Measurements from ENCODE around the gene TCIRG1.

The TCIRG1 gene

DNA sequence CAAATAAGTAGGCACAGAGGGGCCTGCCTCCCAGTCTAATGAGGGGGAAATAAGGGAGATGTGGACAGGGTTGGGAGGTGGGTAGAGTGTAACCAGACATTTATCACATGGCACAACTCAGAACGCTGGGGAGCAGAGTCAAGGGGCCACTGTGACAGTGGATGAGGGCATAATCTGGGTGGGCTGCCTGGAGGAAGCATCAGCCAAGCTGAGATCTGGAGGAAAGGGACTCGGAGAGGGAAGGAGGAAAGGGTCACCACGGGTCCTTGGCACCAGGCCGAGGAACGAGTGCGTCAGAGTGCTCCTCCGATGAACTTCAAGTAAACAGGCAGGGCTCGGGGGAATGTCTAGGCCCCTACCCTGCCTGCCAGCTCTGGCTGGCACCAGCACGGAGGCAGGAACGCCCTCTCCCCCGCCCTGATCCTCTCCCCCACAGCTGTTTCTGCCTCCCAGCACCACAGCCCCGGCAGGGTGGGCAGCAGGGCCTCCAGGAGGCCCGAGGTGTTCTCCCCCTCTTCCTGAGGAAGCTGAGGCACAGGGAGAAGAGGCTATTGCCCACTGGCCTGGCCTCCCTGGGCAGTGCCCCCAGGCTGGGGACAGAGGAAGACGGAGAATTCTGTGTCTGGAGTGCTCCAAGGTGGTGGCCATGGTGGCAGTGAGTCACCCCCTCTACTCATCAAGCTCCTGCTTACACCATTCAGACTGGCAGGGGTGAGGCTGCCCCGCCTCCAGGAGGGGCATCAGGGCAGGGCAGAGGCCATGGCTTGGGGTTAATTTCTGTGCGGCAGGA, 24.5 kb upstream of the TCIRG1 start:
- no peak for TF ChIP-seq GATA2 (IDR thresholded peaks at IDR 0.05; ENCODE audit: low read depth, low read length)
- no peak for TF ChIP-seq GATA3 (IDR thresholded peaks at IDR 0.05; ENCODE audit: low read depth, low read length)

DNA sequence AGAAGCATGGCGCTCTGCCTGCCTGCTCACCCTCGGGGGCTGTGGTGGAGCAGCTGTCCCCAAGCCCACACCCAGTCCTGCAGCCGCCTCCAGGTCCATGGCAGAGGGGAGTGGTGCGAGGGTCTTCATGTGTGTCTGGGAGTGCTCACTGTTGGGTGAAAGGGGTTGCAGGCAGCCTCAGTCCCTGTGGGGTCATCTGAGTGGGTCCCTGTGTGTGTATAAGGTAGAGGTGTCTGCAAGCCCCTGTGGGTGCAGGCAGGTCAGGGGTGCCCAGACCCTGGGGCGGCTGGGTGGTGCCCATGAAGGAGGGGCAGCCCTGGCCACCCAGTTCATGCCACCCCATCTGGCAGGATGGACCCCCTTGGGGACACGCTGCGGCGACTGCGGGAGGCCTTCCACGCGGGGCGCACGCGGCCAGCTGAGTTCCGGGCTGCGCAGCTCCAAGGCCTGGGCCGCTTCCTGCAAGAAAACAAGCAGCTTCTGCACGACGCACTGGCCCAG, 23.8 kb upstream of the TCIRG1 start:
- TF ChIP-seq GATA2 (IDR thresholded peaks at IDR 0.05; ENCODE audit: low read depth, low read length) (no peak), GATA3 (IDR thresholded peaks at IDR 0.05; ENCODE audit: low read depth, low read length) (no peak)

DNA sequence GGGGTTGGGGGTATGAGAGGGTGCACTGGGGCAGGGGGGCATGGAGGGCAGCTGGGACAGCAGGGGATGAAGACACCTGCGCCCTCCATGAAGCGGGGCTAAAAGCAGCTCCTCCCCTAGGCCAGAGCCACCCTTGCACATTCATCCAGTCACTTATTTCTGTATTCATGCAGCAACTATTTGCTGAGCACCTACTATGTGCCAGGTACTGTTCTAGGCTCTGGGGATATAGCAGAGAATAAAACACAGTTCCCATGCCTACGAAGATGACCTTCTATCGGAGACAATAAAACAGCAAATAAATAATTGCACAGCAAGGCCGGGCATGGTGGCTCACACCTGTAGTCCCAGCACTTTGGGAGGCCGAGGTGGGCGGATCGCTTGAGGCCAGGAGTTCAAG, 23.4 kb upstream of the TCIRG1 start:
- TF ChIP-seq GATA3 (IDR thresholded peaks at IDR 0.05; ENCODE audit: low read depth, low read length) (no peak), GATA2 (IDR thresholded peaks at IDR 0.05; ENCODE audit: low read depth, low read length) (no peak)

DNA sequence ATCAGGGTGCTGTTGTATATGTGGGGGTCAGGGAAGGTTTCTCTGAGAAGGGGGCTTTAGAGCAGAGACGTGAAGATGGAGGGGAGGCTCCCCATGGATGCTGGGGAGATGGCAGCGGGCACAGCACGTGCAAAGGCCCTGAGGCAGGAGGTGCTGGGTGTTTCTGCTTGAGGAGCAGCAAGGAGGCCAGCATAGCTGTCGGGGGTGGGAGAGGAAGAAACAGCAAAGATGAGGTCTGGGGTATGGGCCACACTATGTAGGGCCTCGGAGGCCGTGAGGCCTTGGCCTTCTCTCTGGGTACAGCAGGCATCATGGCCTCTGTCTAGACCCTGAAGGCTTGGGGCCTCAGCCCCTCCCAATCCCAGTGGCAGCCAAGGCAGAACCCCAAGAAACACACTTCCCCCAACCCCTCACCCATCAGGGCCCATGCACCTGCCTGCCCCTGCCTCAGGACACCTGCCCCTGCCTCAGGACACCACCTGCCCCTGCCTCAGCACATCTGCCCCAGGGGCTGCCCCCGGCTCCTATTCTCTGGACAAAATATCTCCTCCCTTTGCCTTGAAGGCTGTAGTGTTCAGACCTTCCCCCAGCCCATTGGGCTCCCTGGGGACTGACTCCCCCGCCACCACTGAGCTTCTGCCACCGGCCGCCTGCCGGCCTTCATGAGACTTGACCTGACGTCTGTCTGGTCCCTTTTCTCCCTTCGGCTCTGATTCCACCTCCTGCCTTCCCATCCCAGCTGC, 22.5 kb upstream of the TCIRG1 start:
- TF ChIP-seq GATA3 (IDR thresholded peaks at IDR 0.05; ENCODE audit: low read depth, low read length) (no peak), GATA2 (IDR thresholded peaks at IDR 0.05; ENCODE audit: low read depth, low read length) (no peak)

DNA sequence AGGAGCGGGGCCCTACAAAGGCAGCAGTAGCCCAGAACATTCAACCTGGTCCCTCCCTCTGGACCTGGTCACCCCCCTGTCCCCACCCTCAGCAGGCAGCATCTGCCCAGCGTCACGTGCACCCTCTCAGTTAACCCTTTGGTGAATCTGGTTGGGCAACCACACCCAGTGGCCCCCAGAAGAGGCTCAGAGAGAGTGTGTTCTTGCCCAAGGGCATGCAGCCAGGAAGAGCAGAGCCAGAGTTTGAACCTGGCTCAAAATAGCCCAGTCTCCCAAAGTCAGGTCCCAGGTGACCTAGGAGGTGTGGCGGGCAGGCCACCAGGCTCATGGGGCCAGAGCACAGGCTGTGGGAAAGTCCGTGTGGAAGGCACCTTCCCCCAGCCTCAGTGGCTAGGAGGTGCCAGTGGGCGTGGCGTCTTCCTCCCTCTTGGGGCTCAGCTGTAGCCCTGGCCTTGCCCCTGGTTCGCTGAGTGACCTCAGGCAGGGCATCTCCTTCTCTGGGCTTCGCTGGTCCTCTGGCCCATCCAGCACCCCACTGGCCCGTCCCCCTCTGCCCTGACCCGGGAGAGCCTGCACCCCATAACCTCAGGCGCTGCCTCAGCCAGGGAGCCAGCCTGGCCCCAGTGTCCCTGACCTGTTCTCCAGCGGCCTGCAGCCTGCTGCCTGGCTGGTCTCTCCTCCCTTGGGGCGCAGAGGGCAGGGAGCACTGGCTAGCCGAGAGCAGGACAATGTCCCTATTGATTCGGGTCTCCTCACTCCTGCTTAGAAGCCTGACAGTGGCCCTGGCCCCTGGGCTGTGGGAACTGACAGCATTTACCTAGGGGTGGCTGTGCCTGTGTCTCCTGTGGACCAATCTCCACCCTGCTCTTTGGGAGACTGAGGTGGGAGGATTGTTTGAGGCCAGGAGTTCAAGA, 21.7 kb upstream of the TCIRG1 start:
- no peak for TF ChIP-seq GATA2 (IDR thresholded peaks at IDR 0.05; ENCODE audit: low read depth, low read length)
- TF ChIP-seq GATA3 (IDR thresholded peaks at IDR 0.05; ENCODE audit: low read depth, low read length): no peak

DNA sequence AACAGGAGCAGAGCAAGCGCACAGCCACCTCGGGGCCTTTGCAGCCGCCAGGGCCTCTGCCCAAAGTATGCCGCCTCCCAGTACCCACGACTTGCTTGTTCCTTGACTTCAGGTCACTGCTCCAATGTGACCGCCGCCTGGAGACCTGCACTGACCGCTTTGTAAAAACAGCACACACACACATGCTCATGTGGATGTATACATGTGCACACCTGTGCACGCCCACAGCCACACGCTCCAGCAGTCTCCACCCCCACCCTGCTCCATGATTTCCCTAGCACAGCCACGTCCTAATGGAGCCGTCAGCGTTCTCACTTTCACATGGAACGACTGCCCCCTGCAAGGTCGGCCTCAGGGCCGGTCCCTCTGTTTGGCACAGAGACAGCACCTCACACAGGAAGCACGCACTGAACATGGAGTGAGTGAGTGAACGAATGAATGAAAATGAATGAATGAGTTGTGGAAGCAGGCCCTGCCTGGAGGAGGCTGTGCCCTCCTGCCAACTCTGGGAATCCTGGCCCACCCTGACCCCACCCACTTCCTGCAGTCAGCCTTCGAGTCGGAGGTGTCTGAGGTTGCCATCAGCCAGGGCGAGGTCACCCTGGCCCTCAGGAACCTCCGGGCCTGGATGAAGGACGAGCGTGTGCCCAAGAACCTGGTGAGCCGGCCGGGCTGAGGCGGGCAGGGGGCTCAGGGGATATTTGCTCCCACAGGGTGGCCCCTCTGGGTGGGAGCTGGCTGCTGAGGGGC, 20.7 kb upstream of the TCIRG1 start:
- TF ChIP-seq GATA2 (IDR thresholded peaks at IDR 0.05; ENCODE audit: low read depth, low read length): no peak
- no peak for TF ChIP-seq GATA3 (IDR thresholded peaks at IDR 0.05; ENCODE audit: low read depth, low read length)

DNA sequence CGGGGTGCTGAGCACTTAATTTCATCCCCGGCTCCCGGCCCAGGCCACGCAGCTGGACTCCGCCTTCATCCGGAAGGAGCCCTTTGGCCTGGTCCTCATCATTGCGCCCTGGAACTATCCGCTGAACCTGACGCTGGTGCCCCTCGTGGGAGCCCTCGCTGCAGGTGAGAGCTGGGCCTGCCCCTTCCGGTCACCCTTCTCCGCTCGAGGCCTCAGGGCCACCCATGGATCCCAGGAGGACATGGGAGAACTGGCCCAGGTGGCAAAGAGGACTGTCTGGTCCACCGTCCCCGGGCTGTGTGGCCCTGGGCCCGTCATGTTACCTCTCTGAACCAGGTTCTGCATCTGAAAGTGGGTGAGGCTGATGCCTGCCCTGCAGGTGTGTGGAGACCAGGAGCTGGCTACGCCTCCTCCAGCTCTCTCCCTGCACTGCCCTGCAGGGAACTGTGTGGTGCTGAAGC, 20.1 kb upstream of the TCIRG1 start:
- TF ChIP-seq GATA3 (IDR thresholded peaks at IDR 0.05; ENCODE audit: low read depth, low read length) (no peak), GATA2 (IDR thresholded peaks at IDR 0.05; ENCODE audit: low read depth, low read length) (no peak)

DNA sequence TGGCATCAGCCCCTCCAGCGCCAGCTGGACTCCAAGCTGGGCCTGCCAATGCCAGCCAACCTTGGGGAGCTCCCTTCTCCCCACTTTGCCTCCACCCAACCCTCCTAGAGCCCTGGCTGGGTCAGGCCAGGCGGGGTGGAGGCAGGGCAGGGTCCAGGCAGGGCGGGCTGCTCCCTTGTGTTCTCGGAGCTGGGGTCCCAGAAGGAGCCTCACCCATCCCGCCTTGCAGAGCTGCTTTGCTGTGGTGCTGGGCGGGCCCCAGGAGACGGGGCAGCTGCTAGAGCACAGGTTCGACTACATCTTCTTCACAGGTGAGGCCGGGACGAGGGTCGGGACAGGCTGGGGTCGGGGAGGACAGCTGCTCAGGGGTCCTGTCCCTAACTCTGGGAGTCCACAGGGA, 19.3 kb upstream of the TCIRG1 start:
- TF ChIP-seq GATA2 (IDR thresholded peaks at IDR 0.05; ENCODE audit: low read depth, low read length) (no peak), GATA3 (IDR thresholded peaks at IDR 0.05; ENCODE audit: low read depth, low read length) (no peak)

DNA sequence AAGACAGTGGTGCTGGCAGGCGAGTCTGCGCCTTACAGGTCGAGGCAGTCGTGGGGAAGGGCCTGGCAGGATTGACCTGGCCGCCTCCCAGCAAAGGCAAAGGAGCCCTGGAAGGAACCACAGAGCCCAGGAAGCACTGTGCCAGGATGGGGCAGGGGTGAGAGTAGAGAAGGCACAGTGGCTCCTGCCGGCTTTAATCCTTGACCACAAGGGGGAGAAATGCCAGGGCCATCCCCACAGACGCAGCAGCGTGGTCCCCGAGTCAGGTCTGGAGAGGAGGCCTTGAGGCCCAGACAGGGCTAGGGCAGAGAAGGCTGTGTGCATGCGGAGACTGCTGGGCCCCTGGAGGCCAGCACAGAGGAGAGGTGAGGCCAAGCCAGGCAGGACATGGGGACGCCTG, 18.2 kb upstream of the TCIRG1 start:
- TF ChIP-seq GATA2 (IDR thresholded peaks at IDR 0.05; ENCODE audit: low read depth, low read length): no peak
- TF ChIP-seq GATA3 (IDR thresholded peaks at IDR 0.05; ENCODE audit: low read depth, low read length): no peak

DNA sequence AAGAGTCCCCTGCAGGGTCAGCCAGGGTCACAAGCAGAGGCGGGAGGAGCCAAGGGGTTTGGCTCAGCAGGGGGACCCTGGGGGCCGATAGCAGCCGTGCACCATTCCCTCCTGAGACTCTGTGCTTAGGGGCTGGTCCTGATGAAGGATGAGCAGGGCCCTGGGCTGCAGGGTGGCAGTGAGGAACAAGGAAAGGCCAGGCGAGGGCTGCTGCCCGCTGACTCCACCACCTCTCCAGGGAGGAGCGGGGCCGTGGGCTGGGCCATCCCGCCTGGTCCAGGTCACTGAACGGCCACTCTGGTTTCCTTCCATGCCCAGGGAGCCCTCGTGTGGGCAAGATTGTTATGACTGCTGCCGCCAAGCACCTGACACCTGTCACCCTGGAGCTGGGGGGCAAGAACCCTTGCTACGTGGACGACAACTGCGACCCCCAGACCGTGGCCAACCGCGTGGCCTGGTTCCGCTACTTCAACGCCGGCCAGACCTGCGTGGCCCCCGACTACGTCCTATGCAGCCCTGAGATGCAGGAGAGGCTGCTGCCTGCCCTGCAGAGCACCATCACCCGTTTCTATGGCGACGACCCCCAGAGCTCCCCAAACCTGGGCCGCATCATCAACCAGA, 17.5 kb upstream of the TCIRG1 start:
- TF ChIP-seq GATA3 (IDR thresholded peaks at IDR 0.05; ENCODE audit: low read depth, low read length) (no peak), GATA2 (IDR thresholded peaks at IDR 0.05; ENCODE audit: low read depth, low read length) (no peak)

DNA sequence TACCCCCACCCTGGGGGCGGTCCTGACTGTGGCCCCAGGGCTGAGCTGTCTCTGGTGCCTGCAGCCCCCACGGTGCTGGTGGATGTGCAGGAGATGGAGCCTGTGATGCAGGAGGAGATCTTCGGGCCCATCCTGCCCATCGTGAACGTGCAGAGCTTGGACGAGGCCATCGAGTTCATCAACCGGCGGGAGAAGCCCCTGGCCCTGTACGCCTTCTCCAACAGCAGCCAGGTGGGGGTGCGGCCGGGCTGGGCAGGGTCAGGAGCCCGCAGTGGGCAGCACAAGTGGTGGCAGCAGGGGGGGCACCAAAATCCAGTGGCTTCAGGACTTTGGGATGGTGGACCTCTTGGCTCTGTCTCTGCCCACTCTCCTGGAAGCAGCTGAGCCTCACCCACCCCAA, 16.3 kb upstream of the TCIRG1 start:
- no peak for TF ChIP-seq GATA3 (IDR thresholded peaks at IDR 0.05; ENCODE audit: low read depth, low read length)
- TF ChIP-seq GATA2 (IDR thresholded peaks at IDR 0.05; ENCODE audit: low read depth, low read length): no peak

DNA sequence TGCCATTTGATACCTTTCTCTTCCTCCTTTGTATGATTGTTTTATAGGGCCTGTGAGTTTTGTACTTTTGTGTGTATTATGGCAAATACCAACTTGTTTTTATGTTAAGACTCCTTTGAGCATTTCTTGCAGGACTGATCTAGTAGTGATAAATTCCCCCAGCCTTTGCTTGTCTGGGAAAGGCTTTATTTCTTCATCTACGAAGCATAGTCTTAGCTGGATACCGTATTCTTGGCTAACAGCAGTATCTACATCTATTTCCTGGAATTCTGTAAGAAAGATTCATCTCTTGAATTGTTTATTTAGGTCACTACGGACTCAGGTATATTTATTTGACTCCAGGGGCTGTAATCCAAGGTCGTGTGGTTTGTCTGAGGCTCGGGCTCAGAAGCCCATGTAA, 14.3 kb upstream of the TCIRG1 start:
- no peak for TF ChIP-seq GATA3 (IDR thresholded peaks at IDR 0.05; ENCODE audit: low read depth, low read length)
- no peak for TF ChIP-seq GATA2 (IDR thresholded peaks at IDR 0.05; ENCODE audit: low read depth, low read length)

DNA sequence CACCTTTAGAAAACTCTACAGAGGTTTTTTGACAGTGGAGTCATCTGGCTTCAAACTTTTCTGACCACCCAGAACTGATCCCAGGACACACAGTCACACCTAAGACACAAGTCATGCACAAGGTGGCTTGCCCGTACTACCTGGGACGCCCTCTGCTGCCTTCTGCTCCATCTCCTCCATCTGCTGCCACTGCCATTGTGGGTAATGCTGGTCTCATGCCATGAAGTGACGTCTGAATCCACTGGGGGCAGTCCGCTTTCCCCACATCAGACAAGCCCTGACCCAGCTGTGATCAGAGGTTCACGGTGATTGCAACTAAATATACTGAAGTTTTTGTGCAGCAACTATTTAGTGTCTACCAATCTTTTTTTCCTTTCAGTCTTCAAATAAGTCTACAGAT, 13.8 kb upstream of the TCIRG1 start:
- TF ChIP-seq GATA3 (IDR thresholded peaks at IDR 0.05; ENCODE audit: low read depth, low read length) (no peak), GATA2 (IDR thresholded peaks at IDR 0.05; ENCODE audit: low read depth, low read length) (no peak)

Measured in SH-SY5Y (cell line).